K562 (cell line): Measurements from ENCODE around the gene USP20. TPM values are rescaled to one million over a fixed set of nuclear protein-coding genes. Genes with fewer than 3 reads are reported as not detected.
A peak's percentile ranks its signal among the peaks of the same experiment; 100 is the strongest.

Experiments
- CBX3 ChIP-seq, 2 experiments: IDR thresholded peaks; 1 replicate in 1 of 2; 2 replicates in 1 of 2; pipeline ENCODE4 v1.6.1; 2012; ENCODE audit warnings: inconsistent platforms in 2 of 2, low read length in 2 of 2, borderline replicate concordance in 1 of 2, control low read depth in 1 of 2
- CREM ChIP-seq: IDR thresholded peaks from 2 replicates; pipeline ENCODE4 v1.6.1; 2014; ENCODE audit warnings: antibody characterized with exemption, low read depth
- ETV6 ChIP-seq, 3 experiments: fragments of 150-350 bp in 1 of 3; sonication (generic) in 1 of 3; formaldehyde crosslinking in 1 of 3; IDR thresholded peaks; 2 replicates each; pipeline versions ENCODE4 v1.6.1 to v1.8.0; 2014 to 2022; ENCODE audit warnings: borderline replicate concordance in 2 of 3, low read depth in 2 of 3, antibody characterized with exemption in 1 of 3, low read length in 1 of 3, mild to moderate bottlenecking in 1 of 3, missing genetic modification reagents in 1 of 3
- FOXK2 ChIP-seq, 2 experiments: fragments of 450-650 bp; IDR thresholded peaks in 1 of 2; conservative IDR thresholded peaks in 1 of 2; 2 replicates each; pipeline ENCODE4 v1.6.1; 2016; ENCODE audit warnings: low read depth in 2 of 2, mild to moderate bottlenecking in 1 of 2
- HMG20B ChIP-seq: fragments of 250-450 bp; sonication (Bioruptor Pico); IDR thresholded peaks from 2 replicates; pipeline ENCODE4 v1.5.0; 2021; ENCODE audit warnings: mild to moderate bottlenecking
- JUNB ChIP-seq: fragments of 450-650 bp; formaldehyde crosslinking; conservative IDR thresholded peaks from 2 replicates; pipeline ENCODE4 v1.4.0; 2020; ENCODE audit warnings: mild to moderate bottlenecking
- KAT2B ChIP-seq: IDR thresholded peaks from one replicate; pipeline ENCODE4 v1.6.1; 2012; ENCODE audit warnings: low read depth, mild to moderate bottlenecking, control low read depth, inconsistent platforms, low read length, moderate library complexity
- KDM5B ChIP-seq: fragments of 200-600 bp; sonication (generic); IDR thresholded peaks from 2 replicates; pipeline ENCODE4 v1.6.1; 2012; ENCODE audit warnings: low read depth, mild to moderate bottlenecking, moderate library complexity, low read length, control low read depth, inconsistent platforms; ENCODE audit not compliant: insufficient replicate concordance
- KLF1 ChIP-seq: fragments of 450-650 bp; IDR thresholded peaks from 2 replicates; pipeline ENCODE4 v1.6.1; 2016; ENCODE audit warnings: missing genetic modification characterization, missing compliant biosample characterization
- MAFK ChIP-seq: IDR thresholded peaks from 2 replicates; pipeline ENCODE4 v1.6.1; 2011; ENCODE audit warnings: low read length, improper control_type of control experiment
- MTA3 ChIP-seq: fragments of 450-650 bp; formaldehyde crosslinking; IDR thresholded peaks from 2 replicates; pipeline ENCODE4 v1.6.1; 2017; ENCODE audit warnings: mild to moderate bottlenecking, borderline replicate concordance
- NCOA2 ChIP-seq, 2 experiments: fragments of 450-650 bp; IDR thresholded peaks; 2 replicates each; pipeline ENCODE4 v1.6.1; 2018; ENCODE audit warnings: mild to moderate bottlenecking in 2 of 2, moderate library complexity in 1 of 2; ENCODE audit not compliant: partially characterized antibody in 2 of 2
- NFE2 ChIP-seq: IDR thresholded peaks from 2 replicates; pipeline ENCODE4 v1.6.1; 2014; ENCODE audit warnings: antibody characterized with exemption, low read depth
- SMAD1 ChIP-seq: fragments of 150-350 bp; IDR thresholded peaks from 2 replicates; pipeline ENCODE4 v1.6.1; 2014; ENCODE audit warnings: low read length, low read depth; ENCODE audit not compliant: partially characterized antibody
- SMAD3 ChIP-seq: fragments of 450-650 bp; formaldehyde crosslinking; conservative IDR thresholded peaks from 2 replicates; pipeline ENCODE4 v1.4.0; 2020; ENCODE audit warnings: mild to moderate bottlenecking
- ZNF12 ChIP-seq: sonication (generic); formaldehyde crosslinking; IDR thresholded peaks from 2 replicates; pipeline ENCODE4 v1.4.0; 2020; ENCODE audit warnings: mild to moderate bottlenecking, missing genetic modification reagents
- ZNF57 ChIP-seq: fragments of 450-650 bp; formaldehyde crosslinking; IDR thresholded peaks from 2 replicates; pipeline ENCODE4 v1.4.0; 2020; ENCODE audit warnings: mild to moderate bottlenecking, moderate library complexity
- polyA plus RNA-seq, 8 experiments: library from polyadenylated mRNA; depleted of rRNA in 4 of 8; stranded (reverse) in 5 of 8; unstranded in 3 of 8; fragments of >200 nt; fragmentation: Nextera tagmentation in 2 of 8; fragmentation: Illumina TruSeq in 1 of 8; extraction: Ambion mirVana in 2 of 8; extraction: Trizol in 1 of 8; gene quantifications; 2 replicates each; pipeline versions ENCODE4 v1.2.1 to v1.2.3, GENCODE V29; 2011 to 2014; ENCODE audit warnings: inconsistent platforms in 1 of 8, missing spikeins in 1 of 8
- total RNA-seq, 7 experiments: library from RNA; depleted of rRNA in 6 of 7; stranded (reverse); fragments of >200 nt in 6 of 7; fragmentation: Illumina TruSeq in 2 of 7; extraction: Trizol in 2 of 7; gene quantifications; 2 replicates each; pipeline versions ENCODE4 v1.2.1 to v1.2.3, GENCODE V29; 2011 to 2021; ENCODE audit warnings: low replicate concordance in 1 of 7
- TF ChIP-seq, protein P1 (sequence below), 2 experiments: IDR thresholded peaks; 2 replicates each; pipeline ENCODE4 v1.6.1; 2012; ENCODE audit warnings: improper control_type of control experiment in 2 of 2, low read depth in 2 of 2, low read length in 2 of 2, borderline replicate concordance in 1 of 2
- TF ChIP-seq, protein P2 (sequence below): sonication (generic); formaldehyde crosslinking; IDR thresholded peaks from 2 replicates; pipeline ENCODE4 v1.8.1; 2023; ENCODE audit warnings: missing genetic modification reagents, mild to moderate bottlenecking, borderline replicate concordance

USP20 gene
- total and polyA plus RNA-seq, 9 of the 15 experiments (the other 6 are each of a cell fraction or from before 2014, with no cell fraction given) = 1.9 to 136 (median 49.1) TPM

DNA sequence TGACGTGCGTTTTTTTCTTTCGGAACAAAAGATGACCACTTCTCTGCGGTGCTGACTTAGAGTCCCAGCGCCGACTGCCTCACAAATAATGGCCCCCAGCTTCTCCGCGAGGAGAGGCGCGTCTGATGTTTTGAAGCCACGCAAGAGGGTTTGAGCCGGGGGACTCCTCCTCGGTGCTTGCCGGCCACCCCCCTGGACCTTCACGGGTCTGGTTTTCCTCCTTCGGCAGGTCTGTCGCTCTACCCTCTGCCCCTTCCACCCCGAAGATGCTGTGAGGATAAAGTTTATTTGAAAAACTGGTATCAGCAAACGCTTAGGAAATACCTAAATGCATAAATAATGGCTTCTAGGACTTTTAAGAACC is 584 bp downstream of the USP20 start (continued):
- TF ChIP-seq, protein P1, sequence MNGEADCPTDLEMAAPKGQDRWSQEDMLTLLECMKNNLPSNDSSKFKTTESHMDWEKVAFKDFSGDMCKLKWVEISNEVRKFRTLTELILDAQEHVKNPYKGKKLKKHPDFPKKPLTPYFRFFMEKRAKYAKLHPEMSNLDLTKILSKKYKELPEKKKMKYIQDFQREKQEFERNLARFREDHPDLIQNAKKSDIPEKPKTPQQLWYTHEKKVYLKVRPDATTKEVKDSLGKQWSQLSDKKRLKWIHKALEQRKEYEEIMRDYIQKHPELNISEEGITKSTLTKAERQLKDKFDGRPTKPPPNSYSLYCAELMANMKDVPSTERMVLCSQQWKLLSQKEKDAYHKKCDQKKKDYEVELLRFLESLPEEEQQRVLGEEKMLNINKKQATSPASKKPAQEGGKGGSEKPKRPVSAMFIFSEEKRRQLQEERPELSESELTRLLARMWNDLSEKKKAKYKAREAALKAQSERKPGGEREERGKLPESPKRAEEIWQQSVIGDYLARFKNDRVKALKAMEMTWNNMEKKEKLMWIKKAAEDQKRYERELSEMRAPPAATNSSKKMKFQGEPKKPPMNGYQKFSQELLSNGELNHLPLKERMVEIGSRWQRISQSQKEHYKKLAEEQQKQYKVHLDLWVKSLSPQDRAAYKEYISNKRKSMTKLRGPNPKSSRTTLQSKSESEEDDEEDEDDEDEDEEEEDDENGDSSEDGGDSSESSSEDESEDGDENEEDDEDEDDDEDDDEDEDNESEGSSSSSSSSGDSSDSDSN (IDR thresholded peaks at IDR 0.05; ENCODE audit: borderline replicate concordance in 1 of 2, low read depth in 2 of 2, low read length in 2 of 2) = no peak
- TF ChIP-seq ZNF12 (CRISPR knock-in tag) = peak; percentile 85; the same call in 1 of the 2 replicates
- no peak for TF ChIP-seq SMAD3
- TF ChIP-seq NFE2 = no peak
- no peak for TF ChIP-seq NCOA2 (IDR thresholded peaks at IDR 0.05; ENCODE audit: partially characterized antibody in 2 of 2)
- no peak for TF ChIP-seq JUNB (CRISPR knock-in tag)
- TF ChIP-seq MTA3 = no peak
- TF ChIP-seq KLF1 (tag) = no peak
- TF ChIP-seq, protein P2, sequence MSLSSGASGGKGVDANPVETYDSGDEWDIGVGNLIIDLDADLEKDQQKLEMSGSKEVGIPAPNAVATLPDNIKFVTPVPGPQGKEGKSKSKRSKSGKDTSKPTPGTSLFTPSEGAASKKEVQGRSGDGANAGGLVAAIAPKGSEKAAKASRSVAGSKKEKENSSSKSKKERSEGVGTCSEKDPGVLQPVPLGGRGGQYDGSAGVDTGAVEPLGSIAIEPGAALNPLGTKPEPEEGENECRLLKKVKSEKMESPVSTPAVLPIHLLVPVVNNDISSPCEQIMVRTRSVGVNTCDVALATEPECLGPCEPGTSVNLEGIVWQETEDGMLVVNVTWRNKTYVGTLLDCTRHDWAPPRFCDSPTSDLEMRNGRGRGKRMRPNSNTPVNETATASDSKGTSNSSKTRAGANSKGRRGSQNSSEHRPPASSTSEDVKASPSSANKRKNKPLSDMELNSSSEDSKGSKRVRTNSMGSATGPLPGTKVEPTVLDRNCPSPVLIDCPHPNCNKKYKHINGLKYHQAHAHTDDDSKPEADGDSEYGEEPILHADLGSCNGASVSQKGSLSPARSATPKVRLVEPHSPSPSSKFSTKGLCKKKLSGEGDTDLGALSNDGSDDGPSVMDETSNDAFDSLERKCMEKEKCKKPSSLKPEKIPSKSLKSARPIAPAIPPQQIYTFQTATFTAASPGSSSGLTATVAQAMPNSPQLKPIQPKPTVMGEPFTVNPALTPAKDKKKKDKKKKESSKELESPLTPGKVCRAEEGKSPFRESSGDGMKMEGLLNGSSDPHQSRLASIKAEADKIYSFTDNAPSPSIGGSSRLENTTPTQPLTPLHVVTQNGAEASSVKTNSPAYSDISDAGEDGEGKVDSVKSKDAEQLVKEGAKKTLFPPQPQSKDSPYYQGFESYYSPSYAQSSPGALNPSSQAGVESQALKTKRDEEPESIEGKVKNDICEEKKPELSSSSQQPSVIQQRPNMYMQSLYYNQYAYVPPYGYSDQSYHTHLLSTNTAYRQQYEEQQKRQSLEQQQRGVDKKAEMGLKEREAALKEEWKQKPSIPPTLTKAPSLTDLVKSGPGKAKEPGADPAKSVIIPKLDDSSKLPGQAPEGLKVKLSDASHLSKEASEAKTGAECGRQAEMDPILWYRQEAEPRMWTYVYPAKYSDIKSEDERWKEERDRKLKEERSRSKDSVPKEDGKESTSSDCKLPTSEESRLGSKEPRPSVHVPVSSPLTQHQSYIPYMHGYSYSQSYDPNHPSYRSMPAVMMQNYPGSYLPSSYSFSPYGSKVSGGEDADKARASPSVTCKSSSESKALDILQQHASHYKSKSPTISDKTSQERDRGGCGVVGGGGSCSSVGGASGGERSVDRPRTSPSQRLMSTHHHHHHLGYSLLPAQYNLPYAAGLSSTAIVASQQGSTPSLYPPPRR (CRISPR knock-in tag) = 0 out of 2 replicates have a peak, but pooled peaks have one; percentile 41
- TF ChIP-seq ZNF57 (CRISPR knock-in tag) = no peak
- TF ChIP-seq KAT2B = no peak
- no peak for TF ChIP-seq MAFK
- peak; percentile 11 for TF ChIP-seq SMAD1
- TF ChIP-seq KDM5B = no peak
- no peak for TF ChIP-seq ETV6 (IDR thresholded peaks at IDR 0.05; ENCODE audit: borderline replicate concordance in 1 of 2, low read depth in 2 of 2, low read length in 1 of 2)
- no peak for TF ChIP-seq ETV6 (CRISPR knock-in tag; IDR thresholded peaks at IDR 0.05; ENCODE audit: borderline replicate concordance)
- TF ChIP-seq FOXK2 (conservative IDR thresholded peaks at IDR 0.05 in 1 of 2, IDR thresholded peaks at IDR 0.05 in 1 of 2; ENCODE audit: low read depth in 2 of 2) = no peak
- TF ChIP-seq CBX3 (IDR thresholded peaks at IDR 0.05; ENCODE audit: borderline replicate concordance in 1 of 2, low read length in 2 of 2) = no peak
- no peak for TF ChIP-seq HMG20B (CRISPR knock-in tag)
- no peak for TF ChIP-seq CREM
